Fibroblast of the aortic adventitia (primary cell): ENCODE data around the gene ZNF584. TPM values are rescaled to one million over a fixed set of nuclear protein-coding genes. Genes with fewer than 3 reads are reported as not detected.

Source experiments
- DNase-seq: peaks from one replicate; pipeline ENCODE4 v3.0.0-alpha.2; 2010; ENCODE audit warnings: low read depth
- H3K4me3 ChIP-seq: 2 replicates; pipeline ENCODE4 v1.5.1; 2011; ENCODE audit warnings: low read depth, mild to moderate bottlenecking, control low read depth, low read length, moderate library complexity
- CTCF ChIP-seq: IDR thresholded peaks from 2 replicates; pipeline ENCODE4 v1.5.1; 2011; ENCODE audit warnings: mild to moderate bottlenecking, low read length, control low read depth, inconsistent platforms; ENCODE audit not compliant: insufficient read depth
- total RNA-seq: library from RNA; depleted of rRNA; stranded (reverse); fragments of >200 nt; gene quantifications from 2 replicates; pipeline ENCODE4 v1.2.3, GENCODE V29; 2012; ENCODE audit warnings: low replicate concordance

The ZNF584 gene
- total RNA-seq, 1 donor: 14.4 TPM

DNA sequence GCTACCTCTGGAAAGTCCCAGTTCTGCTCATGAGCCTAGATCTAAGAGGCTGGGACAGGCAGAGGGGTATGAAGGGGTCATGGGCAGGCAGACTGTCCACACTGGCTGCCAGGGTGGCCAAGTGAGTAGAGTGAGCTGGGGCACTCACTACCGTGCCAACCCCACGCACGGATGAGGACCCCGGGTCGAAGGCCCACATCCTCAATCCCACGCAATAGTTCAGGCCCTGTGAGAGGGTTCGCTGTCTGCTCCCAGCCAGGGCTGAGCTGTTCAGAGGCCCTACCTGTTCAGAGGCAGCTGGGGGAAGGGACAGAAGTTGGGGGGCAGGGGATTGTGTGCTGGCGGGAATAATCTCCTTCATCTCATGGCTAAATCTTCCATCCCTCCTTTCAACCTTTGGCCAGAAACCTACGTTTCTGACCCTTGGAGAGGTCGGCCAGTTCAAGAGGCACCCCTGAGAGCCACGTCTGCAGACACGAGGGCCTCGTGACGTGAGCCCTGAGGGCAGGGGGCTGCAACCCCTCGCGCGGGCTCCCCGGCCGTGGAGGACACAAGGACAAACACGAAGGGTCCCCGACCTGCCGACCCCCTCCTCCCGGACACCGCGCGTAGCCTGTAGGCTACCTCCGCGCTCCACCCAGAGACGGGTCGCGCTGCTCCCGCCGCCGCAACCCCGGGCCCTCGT lies 22.4 kb upstream of the ZNF584 start:
- H3K4me3 ChIP-seq: peak overlapping the region; percentile 96
- TF ChIP-seq CTCF: no peak
- no peak for DNase-seq

DNA sequence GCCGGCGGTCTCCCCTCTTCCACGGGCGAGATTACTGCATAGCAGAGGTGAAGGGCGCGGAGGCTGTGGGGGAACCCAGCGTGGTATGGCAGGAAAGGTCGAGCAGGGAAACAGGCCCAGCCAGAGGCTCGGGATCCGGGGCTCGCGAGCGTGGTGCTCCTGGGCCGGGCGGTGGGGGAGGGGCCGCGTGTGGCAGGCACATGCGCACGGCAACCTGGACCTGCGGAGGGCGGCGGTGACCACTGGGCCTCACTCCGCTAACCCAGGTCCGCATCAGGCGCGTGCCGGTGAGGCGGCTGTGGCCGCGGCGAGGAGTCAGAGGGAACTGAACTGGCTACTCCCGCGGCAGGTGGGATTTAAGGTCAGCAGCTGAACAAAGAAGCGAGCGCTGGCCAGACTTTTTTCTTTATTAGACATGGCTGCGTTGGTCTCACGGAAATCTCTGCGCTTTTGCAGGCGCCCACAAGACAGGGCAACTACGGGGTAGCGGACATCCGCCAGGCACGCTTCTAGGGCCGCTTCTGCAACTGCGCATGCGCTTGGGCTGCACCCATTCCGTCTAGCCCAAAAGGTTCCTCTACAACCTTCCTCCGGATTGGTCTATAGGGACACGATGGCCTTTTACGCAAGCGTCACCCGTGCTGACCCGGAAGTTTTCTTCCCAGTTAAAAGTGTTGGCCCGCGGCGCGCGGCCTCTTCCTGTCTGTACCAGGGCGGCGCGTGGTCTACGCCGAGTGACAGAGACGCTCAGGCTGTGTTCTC lies 21.7 kb upstream of the ZNF584 start, which contains the start of gene RPS5:
Gene RPS5, plus strand, starts transcription at position 694 of the 762 bp plus-strand sequence. CDS start 869 bp downstream, outside the sequence.
- DNase-seq: peak; percentile 99
- H3K4me3 ChIP-seq: peak within 1 kb of the TSS; percentile 96
- TF ChIP-seq CTCF: no peak

DNA sequence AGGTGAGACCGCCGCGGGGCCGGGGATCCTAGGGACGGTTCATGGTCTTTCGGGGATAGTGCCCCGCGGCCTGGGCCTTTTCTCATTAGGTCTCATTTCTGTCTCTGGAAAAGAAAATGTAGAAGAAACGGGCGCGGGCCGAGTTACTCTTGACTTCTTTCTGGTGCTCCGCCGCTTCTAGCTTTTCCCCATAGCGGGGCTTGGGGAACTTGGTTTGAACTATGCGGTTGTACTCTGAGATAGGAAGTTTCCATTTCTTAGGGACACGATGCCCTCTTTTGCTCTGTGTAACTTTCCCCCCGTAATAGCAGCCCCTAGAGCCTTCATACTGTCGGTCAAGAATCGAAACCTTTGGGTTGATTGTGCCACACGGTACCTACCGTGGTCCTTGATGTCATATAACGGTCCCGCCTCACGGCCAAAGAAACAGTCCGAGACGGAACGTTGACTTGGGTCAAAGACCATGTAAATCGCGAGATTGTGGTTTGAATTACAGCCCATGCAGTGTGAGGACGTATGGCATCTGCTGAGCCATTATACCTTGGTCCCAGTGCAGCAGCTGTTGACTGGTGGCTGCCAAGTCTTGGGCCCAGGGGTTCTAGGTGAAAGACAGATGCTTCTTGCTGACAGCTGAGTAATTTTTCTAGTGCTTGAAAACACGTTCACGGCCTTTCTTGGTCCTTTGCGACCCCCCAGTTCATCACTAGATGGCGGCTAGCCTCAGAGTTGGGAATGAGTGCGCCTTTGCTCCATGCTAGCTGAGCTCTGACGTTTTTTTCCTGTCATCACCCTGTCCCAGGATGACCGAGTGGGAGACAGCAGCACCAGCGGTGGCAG lies 20.9 kb upstream of the ZNF584 start:
- H3K4me3 ChIP-seq: peak overlapping the region; percentile 96
- TF ChIP-seq CTCF: no peak
- no peak for DNase-seq

- no peak for TF ChIP-seq CTCF
- H3K4me3 ChIP-seq: peak overlapping the region; percentile 96
- no peak for DNase-seq
Measured at GRCh38 chr19:58388175-58388526, 20.3 kb upstream of the ZNF584 start.

- H3K4me3 ChIP-seq: no peak overlapping the region
- no peak for DNase-seq
- TF ChIP-seq CTCF: no peak
Measured at GRCh38 chr19:58392945-58393724, 15.3 kb upstream of the ZNF584 start.

DNA sequence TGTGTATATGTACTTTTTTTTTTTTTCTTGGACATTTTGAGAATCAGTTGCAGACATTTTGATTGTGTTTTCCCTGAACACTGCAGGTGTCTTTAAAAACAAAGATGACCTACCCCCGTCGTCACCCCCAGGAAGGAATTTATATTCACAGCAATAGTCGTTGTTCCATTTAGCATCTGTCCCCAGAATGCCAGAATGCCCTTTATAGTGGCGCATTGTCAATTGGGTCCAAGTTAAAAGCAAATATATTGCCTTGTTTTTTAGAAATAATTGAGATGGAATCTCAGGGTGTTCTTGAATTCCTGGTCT lies 14.8 kb upstream of the ZNF584 start:
- DNase-seq: no peak
- H3K4me3 ChIP-seq: no peak overlapping the region
- TF ChIP-seq CTCF: no peak
